Measurements from ENCODE around the gene TFE3.

TFE3 gene, protein sequence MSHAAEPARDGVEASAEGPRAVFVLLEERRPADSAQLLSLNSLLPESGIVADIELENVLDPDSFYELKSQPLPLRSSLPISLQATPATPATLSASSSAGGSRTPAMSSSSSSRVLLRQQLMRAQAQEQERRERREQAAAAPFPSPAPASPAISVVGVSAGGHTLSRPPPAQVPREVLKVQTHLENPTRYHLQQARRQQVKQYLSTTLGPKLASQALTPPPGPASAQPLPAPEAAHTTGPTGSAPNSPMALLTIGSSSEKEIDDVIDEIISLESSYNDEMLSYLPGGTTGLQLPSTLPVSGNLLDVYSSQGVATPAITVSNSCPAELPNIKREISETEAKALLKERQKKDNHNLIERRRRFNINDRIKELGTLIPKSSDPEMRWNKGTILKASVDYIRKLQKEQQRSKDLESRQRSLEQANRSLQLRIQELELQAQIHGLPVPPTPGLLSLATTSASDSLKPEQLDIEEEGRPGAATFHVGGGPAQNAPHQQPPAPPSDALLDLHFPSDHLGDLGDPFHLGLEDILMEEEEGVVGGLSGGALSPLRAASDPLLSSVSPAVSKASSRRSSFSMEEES

DNA sequence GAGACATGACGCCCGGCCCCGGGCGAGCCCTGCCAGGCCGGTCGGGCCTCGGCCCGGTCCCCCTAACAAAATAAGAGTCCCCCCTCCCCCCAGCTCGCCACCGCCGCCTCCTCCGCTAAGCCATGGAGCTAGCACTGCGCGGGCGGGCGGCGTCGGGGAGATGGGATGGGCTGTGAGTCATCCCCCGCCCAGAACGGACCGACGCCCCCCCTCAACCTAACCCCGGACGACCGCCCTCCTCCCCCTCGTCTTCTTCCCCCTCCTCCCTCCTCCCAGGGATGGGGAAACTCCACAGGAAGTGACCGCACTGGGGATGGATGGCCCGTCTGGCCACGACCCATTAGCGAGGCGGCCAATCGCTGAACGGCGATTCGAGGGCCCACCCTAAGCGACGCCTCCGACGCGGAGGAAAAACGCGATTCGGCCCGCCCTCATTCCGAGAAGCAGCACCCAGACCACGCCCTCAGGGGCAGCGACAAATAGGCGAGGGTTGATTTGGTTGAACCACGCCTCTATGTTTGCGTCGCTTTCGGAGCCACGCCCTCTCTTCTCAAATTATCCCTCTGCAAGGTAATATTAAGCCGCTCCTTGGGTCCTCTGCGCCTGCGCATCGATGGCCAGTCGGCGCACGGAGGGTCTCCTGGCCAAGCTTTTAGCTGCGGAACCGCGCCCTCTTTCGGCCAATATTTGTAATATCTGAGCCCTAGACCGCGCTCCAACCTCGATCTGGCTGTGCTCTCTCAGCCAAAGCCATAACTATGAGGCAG lies at the start of gene TFE3:
TSS of gene TFE3 (minus strand) at position 138 of the 767 bp plus-strand sequence. CDS start at position 7, 131 bp downstream.
- peak; percentile 82 to 88 for DNase-seq (ENCODE audit: low read depth in 1 of 2, low spot score in 1 of 2)

DNA sequence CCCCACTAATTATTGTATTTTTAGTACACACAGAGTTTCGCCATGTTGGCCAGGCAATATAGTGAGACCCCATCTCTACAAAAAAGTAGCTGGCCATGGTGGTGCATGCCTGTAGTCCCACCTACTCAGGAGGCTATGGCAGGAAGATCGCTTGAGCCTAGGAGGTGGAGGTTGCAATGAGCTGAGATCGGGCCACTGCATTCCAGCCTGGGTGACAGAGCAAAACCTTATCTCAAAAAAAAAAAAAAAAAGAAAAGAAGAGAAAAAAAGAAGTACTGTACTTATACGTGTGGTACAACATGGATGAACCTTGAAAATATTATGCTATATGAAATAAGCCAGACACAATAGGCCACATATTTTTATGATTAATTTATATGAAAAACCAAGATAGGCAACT lies 46.4 kb upstream of the TFE3 start:
- DNase-seq (ENCODE audit: low read depth in 1 of 2, low spot score in 1 of 2), result no peak

DNA sequence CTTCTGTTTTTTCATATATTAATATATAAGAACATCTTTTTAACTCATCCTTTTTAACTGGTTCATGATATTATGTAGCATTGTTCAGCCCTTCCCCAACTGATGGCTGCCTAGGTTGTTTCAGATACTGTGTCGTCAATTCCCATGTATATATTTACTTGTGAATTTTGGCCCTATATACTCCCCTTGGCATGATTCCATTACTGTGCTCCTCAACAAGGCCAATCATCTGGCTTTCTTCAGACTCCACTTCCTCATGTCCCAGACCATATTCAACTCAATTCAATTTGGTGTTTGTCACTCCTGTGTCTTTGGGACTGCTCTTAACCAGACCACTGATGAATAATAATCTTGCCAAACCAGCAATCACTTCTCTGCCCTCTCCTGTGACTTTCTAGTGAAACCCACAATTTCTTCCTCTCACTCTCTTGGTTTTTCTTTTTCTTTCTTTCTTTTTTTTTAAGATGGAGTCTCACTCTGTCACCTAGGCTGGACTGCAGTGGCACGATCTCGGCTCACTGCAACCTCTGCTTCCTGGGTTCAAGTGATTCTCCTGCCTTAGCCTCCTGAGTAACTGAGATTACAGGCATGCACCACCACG lies 39.2 kb upstream of the TFE3 start:
- no peak for DNase-seq (ENCODE audit: low read depth in 1 of 2, low spot score in 1 of 2)

DNA sequence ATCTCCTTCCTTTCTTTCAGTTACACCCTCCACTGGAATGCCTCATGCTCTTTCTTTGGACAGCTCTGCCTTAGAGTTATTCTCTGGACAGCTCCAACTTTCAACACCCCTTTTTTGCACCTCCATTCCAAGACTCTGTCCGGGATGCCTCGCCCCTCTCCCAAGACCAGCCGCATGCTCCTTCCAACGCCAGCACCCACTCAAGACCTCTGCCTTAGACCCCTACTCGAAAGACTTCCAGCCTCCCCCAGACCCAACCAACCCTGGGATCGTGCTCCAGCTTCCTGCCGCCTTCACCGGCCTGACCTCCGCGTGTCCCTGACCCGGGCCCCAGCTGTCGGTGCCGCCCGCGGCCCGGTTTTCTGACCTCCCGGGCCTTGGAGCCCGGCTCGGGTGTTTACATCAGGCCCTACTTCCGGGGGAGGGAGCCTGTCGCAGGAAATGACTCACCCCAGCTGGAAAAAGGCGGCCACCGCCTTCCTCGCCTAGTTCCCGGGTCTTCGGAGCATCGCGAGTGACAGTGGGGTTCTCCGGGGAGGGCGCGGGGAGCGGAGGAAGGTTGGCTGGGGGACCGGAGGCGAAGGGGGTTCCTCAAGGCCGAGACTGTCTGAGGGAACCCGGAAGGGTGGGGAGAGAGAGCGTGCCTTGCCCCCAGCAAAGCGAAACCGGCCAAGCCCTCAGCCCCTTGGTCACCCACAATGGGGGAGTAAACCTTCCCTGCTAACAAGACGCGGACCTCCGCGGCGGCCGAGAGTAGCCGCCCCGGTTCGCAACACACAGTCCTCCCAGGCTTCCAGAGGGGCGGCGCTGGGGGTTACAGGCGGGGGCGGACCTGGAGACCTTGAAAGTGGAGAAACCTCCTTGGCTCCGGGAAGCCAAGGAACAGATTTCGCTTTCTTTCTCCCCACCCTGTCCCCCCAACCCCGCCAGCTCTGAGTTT lies 36.6 kb upstream of the TFE3 start, which contains the start of gene WDR45:
TSS of gene WDR45 (minus strand) at position 399 of the 940 bp plus-strand sequence. CDS start 1,792 bp downstream, outside the sequence.
- peak; percentile 37 to 62 for DNase-seq (ENCODE audit: low read depth in 1 of 2, low spot score in 1 of 2)

DNA sequence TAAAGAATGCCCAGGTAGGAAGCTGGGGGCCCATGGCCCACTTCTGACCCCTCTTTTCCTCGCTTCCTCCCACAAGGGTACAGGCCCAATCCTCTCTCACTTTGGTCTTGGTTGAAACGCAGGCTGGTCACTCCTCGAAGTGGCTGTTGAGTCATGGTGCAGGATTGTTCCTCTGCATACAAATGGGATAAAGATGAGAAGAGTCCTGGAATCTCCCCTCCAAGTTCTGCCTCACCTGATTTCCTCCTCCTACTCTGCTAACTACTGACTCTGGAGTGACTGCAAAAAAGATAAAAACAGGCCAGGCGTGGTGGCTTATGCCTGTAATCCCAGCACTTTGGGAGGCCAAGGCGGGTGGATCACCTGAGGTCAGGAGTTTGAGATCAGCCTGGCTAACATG lies 34.8 kb upstream of the TFE3 start:
- no peak for DNase-seq (ENCODE audit: low read depth in 1 of 2, low spot score in 1 of 2)

DNA sequence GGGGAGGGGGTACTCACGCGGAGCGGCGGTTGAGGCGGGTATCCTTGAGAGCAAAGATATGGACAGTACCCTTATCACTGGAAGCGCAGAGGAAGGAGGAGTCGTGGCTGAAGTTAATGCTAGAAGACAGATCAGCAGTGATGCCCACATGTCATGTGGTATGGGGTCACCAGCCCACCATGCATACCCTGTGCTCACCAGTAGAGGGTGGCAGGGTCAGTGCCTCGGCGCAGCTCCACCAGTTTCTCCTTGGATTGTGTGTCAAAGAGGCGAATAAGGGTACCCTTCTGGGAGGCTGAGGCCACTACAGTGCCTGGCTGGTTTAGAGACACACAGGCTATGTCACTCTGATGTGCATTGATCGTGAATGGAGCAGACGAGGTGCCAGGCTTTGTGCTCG lies 32.2 kb upstream of the TFE3 start:
- DNase-seq (ENCODE audit: low read depth in 1 of 2, low spot score in 1 of 2), result no peak

DNA sequence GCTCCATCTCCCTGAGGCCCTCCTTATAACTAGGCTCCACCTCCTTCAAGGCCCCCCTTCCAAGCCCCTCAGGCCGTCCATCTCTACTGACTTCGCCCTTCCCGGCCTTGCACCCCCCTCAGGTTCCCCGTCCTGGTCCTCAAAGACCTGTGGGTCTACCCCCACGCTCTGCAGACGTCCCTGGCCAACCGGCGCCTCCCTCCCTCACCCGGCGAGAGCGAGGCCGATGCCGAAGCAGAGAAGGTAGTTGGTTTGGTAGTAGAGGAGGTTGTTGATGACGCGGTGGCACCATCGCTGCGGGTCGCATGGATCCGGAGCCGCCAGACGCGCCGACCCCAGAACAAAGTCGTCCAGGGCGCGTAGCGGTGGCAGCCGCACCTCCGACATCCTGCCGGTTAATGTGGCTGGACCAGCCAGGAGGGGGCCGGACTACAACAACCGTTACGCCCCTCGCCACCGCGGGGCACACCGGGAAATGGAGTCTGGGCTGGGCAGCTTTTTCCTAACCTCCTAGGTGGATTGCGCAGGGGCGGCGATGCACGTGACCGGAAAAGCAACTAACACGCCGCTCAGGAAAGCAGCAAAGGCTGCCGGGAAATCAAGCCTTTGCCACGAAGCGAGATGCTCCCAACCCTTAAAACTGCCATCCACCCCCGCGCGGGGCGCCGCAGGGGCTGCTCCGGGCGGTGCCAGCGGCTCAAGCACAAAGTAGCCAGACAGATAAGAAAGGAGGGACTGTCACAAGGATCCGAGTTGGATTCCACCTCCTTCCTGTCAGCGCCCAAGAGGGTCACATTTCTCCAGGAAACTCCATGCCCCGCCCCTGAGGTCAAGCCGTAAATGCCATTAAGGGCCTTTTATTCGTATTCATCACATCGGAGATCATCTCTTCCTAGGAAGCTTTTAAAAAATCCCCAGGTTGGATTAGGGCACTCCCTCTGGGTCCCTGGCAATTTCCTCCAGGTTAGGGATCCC lies 30.7 kb upstream of the TFE3 start, which contains the start of gene PRAF2:
TSS of gene PRAF2 (minus strand) at position 402 of the 975 bp plus-strand sequence. CDS start at position 387, 15 bp downstream.
- DNase-seq (ENCODE audit: low read depth in 1 of 2, low spot score in 1 of 2), result peak; percentile 77 to 78

DNA sequence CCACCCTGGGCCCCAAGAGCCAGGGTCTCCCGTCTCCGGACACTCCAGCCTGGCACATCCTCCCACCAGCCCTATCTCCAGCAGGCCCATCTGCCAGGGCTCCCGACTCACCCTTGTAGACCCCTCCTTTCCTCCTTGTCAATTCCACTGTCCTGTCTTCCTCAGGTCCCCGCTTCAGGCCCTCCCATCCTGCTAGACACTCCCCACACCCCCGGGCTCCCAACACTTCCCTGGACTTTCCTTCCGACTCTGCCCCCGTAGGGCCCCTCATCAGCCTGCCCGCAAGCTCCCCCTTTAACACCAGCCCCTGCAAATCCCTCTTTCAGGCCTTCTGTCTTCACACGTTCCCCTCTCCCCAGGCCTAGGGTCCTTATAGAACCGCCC lies 29.5 kb upstream of the TFE3 start:
- DNase-seq (ENCODE audit: low read depth in 1 of 2, low spot score in 1 of 2), result no peak

DNA sequence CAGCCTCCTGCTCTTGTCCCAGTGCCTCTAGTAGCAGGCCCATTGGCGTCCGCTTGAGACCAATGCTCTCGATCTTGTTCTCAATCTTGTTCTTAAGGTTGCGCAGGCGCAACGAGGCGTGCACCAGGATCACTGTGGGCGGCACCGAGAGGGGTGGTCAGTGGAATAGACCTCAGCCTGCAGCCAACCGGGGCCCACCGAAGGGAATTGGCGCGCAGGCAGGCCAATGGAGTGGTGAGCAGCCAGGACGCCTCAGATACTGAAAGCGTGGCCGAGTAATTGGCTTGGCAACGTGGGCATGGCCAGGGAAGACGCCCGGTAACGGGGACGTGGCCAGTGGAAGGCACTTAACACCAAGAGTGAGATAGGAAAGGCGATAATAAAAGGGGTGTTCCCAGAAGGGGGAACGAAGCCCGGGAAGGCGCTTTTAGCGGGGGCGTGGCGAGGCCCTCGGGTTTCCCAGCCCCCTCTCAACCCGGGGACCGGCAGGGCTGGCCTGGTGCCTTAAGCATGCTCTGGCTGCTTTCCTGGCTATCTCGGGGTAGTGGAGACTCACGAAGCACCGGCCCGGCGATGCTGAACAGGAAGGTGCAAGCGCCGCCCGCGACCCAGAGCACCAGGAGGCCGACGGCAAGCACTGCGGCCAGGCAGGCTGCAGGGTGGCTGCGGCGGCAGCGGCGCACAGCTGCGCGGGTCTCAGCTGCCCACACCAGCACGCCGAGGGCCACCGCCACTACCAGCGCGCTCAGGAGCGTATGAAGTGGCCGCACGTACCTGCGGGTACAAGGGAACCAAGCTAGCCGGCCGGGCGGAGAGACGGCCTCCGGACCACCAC lies 28.9 kb upstream of the TFE3 start:
- DNase-seq (ENCODE audit: low read depth in 1 of 2, low spot score in 1 of 2), result no peak

DNA sequence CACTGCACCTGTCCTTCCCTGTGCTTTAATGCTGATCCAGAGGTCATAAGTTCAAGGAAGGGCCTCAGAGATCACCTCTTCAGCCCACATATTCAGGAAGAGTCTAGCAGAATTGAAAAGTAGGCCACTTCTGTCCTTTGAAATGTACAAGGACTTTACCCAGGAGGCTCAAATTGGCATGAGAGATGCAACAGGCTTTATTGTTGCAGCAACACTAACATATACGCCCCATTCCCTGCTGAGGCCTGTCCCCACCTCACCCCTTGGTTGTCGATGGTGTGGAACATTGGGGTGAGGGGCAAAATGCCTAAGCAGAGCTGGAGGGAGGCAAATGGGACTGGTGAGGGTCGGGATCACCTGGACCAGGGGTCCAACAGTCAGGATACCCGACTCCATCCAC lies 27.8 kb upstream of the TFE3 start:
- no peak for DNase-seq (ENCODE audit: low read depth in 1 of 2, low spot score in 1 of 2)

DNA sequence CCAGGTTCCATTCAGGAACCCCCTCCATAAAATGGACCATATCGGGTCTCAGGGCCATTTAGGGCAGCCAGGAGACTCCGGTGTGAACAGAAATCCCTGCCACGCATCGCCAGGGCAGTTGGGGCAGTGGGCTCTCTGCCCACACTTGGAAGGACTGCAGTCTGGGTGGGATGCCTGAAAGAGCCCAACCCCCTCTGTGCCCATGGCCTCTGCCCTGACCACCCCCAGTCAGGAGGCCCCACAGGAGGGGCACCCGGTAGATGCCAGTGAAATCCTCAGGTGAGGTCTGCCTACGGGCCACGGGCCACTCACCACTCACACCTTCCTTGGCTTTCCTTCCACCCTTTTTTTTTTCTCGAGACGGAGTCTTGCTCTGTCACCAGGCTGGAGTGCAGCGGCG lies 25.9 kb upstream of the TFE3 start:
- no peak for DNase-seq (ENCODE audit: low read depth in 1 of 2, low spot score in 1 of 2)

DNA sequence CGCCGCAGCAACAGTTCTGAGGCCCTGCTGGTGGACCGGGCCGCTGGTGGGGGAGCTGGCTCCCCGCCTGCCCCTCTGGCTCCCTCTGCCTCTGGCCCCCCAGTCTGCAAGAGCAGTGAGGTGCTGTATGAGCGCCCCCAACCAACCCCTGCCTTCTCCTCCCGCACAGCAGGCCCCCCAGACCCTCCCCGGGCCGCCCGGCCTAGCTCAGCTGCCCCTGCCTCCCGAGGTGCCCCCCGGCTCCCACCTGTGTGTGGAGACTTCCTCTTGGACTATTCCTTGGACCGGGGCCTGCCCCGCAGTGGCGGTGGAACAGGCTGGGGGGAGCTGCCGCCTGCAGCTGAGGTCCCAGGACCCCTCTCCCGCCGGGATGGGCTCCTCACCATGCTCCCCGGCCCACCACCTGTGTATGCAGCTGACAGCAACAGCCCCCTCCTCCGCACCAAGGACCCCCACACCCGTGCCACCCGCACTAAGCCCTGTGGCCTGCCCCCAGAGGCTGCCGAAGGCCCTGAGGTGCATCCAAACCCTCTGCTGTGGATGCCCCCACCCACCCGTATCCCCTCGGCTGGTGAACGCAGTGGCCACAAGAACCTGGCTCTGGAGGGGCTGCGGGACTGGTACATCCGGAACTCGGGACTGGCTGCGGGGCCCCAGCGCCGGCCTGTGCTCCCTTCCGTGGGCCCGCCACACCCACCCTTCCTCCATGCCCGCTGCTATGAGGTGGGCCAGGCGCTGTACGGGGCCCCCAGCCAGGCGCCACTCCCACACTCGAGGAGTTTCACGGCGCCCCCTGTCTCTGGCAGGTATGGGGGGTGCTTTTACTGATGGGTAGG lies 24.3 kb upstream of the TFE3 start:
- no peak for DNase-seq (ENCODE audit: low read depth in 1 of 2, low spot score in 1 of 2)

DNA sequence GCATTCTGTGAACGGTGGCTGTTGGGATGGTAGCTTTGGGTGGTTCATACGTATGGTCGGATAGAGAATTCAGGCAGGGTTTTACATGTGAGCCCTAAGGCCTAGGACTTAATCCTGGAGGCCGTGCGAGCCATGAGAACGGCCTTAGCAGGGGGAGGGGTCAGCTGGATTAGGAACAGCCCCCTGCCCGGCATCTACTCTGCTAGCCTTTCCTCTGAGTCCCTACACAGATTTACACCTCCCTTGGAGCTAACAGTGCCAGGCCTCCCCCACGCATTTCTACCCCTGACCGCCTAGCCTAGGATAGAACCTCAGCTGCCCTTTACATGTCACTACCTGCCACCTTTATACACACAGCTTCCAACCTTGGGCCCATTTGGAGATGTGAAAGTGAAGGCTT lies 23.5 kb upstream of the TFE3 start:
- DNase-seq (ENCODE audit: low read depth in 1 of 2, low spot score in 1 of 2), result no peak

DNA sequence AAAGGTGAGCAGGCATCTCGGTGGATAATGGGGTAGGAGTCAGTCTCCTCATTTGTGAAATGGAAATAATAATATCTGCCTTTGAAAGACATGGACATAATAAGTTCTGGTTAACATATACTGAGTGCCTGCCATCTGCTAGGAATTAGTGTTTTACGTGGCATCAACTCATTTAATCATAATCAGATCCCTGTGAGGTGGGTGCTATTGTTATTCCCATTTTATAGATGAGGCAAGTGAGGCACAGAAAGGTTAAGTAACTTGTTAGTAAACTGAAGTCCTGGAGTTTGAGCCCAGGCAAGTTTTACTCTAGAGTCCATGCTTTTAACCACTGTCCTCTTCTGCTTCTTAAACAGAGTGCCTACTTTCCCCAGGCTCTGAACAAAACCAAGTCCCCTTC lies 23.1 kb upstream of the TFE3 start:
- DNase-seq (ENCODE audit: low read depth in 1 of 2, low spot score in 1 of 2), result no peak

DNA sequence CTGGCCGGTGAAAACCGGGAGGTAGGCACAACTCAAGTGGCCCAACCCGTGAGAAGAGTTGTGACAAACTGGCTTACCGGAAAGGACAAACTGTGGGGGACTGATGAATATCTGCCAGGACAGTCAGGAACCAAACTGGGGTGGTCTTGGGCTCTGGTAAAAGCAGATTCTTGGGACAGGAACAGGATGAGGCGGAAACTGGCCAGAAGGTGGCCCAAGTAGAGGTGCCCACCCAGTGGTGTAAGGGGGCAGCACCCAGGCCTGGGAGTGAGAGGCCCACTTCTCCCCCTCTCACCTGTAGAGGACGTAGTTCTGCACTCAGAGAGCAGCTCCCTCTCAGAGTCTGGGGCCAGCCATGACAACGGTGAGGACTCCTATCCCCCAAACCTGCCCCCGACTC lies 21.6 kb upstream of the TFE3 start:
- no peak for DNase-seq (ENCODE audit: low read depth in 1 of 2, low spot score in 1 of 2)

DNA sequence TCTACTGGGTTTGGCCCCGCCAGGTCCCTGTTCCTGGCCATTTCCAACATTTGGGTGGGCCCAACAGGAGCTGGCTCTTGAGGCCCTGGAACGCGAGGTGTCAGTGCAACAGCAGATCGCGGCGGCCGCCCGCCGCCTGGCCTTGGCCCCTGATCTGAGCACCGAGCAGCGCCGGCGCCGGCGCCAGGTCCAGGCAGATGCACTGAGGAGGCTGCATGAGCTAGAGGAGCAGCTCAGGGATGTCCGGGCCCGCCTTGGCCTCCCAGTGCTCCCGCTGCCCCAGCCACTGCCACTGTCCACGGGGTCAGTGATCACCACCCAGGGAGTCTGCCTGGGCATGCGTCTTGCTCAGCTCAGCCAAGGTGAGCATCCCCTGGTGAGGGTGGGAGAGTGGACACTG lies 21.1 kb upstream of the TFE3 start:
- no peak for DNase-seq (ENCODE audit: low read depth in 1 of 2, low spot score in 1 of 2)

DNA sequence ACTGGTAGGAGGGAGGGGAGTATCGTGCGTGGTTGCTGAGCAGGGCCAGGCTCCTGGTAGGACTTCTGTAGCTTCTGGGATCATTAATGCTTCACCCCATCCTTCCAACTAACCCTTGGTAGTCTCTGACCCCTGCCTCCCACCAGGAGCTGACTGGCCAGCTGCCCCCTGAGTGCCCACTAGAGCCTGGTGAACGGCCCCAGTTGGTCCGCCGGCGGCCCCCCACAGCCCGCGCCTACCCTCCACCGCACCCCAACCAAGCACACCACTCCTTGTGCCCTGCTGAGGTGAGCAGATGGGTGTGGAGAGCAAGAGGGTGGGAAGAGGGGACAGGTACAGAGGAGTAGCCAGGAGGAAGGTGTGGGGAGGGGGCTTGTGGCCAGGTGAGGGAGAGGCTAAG lies 20.6 kb upstream of the TFE3 start:
- DNase-seq (ENCODE audit: low read depth in 1 of 2, low spot score in 1 of 2), result no peak

Data from activated T-helper 1 cell treated with anti-CD3 and anti-CD28 coated beads, Interleukin-2, amount 50 U/mL, for 16 hours (primary cell).